PFSK-1 (cell line): ENCODE data around the gene CASP9.

Source experiments
- FOXP2 ChIP-seq: optimal IDR thresholded peaks from 2 replicates; pipeline ENCODE3; 2011; ENCODE audit warnings: borderline replicate concordance, control low read depth, inconsistent platforms; ENCODE audit not compliant: insufficient read depth; ENCODE audit errors: extremely low read length, extremely low read depth
- POLR2AphosphoS5 ChIP-seq: IDR thresholded peaks from 2 replicates; pipeline ENCODE4 v1.6.1; 2012; ENCODE audit warnings: low read depth, mild to moderate bottlenecking, control low read depth, low read length, moderate library complexity
- SIN3A ChIP-seq: IDR thresholded peaks from 2 replicates; pipeline ENCODE4 v1.6.1; 2012; ENCODE audit warnings: mild to moderate bottlenecking, low read length, moderate library complexity, borderline replicate concordance; ENCODE audit not compliant: insufficient read depth
- TAF1 ChIP-seq: IDR thresholded peaks from 2 replicates; pipeline ENCODE4 v1.6.1; 2012; ENCODE audit warnings: low read length, control low read depth, borderline replicate concordance; ENCODE audit not compliant: insufficient read depth
- TF ChIP-seq, protein P1 (sequence below), 2 experiments: IDR thresholded peaks; 2 replicates each; pipeline versions ENCODE4 v1.6.1 to v1.8.0; 2011 to 2012; ENCODE audit warnings: low read depth in 2 of 2, low read length in 2 of 2, control low read depth in 1 of 2, inconsistent platforms in 1 of 2, mild to moderate bottlenecking in 1 of 2, moderate library complexity in 1 of 2; ENCODE audit not compliant: insufficient read depth in 1 of 2

The CASP9 gene

DNA sequence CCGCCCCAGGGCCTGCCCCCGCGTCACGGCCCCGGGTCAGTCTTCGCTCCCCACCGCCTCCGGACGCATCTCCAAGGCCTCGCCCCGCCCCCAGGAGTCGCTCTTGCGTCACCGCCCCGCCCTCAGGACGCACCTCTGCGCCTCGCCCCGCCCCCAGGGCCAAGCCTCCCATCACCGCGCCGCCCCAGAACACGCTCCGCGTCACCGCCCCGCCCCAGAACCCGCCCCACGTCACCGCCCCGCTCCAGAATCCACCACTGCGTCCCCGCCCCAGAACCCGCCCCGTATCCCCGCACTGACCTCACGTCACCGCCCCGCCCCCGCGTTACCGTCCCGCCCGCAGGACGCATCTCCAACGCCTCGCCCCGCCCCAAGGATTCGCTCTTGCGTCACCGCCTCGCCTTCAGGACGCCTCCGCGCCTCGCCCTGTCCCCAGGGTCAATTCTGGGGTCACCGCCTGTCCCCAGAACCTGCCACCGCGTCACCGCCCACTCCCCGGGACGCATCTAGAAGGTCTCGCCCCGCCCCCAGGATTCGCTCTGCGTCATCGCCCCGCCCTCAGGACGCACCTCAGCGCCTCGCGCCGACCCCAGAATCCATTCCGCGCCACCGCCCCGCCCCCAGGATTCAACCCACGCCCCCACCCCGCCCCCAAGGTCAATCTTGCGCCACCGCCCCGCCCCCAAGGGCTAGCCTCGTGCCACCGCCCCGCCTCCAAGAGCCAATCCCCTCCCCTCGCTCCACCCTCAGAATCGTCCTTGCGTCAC, 451 bp upstream of the CASP9 start:
- TF ChIP-seq TAF1 (no peak), FOXP2 (peak; percentile 47)

DNA sequence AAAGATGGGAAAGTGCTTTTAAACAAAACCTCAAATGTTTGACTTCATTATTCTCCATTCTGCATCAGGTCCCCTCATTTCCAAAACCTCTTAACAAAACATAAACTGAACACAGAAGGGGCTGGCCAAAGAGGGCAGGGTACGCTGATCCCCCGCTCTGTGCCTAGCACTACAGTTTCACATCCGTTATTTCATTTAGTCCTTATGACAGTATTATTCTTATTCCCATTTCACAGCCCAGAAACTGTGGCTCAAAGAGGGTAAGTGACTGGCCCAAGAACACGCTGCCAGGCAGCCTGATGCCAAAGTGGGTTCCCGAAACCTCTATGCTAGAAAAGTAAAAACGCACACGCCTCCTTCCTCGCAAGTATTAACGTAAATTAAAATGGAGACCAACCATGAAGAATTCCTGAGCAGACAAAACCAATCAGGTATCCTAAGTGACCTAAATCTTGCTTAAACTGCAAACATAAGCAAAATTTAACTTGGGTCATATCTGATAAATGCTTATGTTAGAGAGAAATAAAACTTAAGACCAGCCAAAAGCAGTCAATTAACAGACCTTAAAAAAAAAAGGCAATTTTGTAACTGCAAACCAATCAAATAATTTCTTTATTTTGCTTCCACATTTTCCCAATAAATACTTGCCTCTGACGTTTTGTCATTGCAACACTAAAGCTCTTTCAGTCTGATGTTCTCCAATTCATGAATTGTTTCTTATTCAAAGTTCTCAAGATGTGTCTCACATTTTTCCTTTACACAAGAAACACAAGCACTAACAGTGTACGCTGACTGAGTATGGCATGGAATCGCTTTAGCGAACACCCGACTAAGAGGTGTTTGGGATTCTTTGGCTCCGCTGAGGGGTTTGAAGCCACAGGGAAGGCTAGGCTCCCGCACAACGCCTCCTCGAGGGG, 653 bp downstream of the CASP9 start:
- no peak for TF ChIP-seq TAF1
- TF ChIP-seq POLR2AphosphoS5: no peak

DNA sequence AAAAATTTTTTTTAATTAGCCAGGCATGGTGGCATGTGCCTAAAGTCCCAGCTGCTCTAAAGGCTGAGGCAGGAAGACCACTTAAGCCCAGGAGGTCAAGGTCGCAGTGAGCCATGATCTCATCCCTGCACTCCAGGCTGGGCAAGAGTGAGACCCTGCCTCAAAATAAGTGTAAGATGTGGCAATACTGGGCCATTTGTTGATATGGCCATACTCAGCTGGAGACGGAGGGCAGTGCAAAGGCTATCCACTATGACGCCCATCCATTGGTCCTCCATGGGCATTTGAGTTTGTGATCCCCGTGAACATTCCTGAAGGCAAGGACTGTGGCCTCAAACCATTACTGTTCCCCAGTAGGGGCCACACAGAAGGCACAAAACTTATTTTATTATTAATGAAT, 1.5 kb downstream of the CASP9 start:
- TF ChIP-seq, protein P1, sequence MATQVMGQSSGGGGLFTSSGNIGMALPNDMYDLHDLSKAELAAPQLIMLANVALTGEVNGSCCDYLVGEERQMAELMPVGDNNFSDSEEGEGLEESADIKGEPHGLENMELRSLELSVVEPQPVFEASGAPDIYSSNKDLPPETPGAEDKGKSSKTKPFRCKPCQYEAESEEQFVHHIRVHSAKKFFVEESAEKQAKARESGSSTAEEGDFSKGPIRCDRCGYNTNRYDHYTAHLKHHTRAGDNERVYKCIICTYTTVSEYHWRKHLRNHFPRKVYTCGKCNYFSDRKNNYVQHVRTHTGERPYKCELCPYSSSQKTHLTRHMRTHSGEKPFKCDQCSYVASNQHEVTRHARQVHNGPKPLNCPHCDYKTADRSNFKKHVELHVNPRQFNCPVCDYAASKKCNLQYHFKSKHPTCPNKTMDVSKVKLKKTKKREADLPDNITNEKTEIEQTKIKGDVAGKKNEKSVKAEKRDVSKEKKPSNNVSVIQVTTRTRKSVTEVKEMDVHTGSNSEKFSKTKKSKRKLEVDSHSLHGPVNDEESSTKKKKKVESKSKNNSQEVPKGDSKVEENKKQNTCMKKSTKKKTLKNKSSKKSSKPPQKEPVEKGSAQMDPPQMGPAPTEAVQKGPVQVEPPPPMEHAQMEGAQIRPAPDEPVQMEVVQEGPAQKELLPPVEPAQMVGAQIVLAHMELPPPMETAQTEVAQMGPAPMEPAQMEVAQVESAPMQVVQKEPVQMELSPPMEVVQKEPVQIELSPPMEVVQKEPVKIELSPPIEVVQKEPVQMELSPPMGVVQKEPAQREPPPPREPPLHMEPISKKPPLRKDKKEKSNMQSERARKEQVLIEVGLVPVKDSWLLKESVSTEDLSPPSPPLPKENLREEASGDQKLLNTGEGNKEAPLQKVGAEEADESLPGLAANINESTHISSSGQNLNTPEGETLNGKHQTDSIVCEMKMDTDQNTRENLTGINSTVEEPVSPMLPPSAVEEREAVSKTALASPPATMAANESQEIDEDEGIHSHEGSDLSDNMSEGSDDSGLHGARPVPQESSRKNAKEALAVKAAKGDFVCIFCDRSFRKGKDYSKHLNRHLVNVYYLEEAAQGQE (IDR thresholded peaks at IDR 0.05; ENCODE audit: insufficient read depth in 1 of 2, low read depth in 2 of 2, low read length in 2 of 2): no peak
- no peak for TF ChIP-seq TAF1
- no peak for TF ChIP-seq SIN3A
- no peak for TF ChIP-seq POLR2AphosphoS5
- TF ChIP-seq FOXP2: no peak

DNA sequence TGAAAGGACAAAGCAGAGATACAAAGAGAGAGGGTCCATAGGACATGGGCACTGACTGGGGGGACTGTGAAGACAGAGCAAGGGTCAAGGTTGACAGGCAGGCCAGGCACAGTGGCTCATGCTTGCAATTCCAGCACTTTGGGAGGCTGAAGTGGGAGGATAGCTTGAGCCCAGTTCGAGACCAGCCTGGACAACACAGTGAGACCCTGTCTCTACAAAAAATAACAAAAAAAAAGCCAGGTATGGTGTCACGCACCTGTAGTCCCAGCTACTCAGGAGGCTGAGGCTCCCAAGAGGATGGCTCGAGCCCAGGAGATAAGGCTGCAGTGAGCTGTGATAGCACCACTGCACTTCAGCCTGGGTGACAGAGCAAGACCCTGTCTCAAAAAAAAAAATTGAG, 4.4 kb downstream of the CASP9 start:
- TF ChIP-seq SIN3A (no peak), TAF1 (no peak), FOXP2 (no peak), POLR2AphosphoS5 (no peak)
- TF ChIP-seq, protein P1 (IDR thresholded peaks at IDR 0.05; ENCODE audit: insufficient read depth in 1 of 2, low read depth in 2 of 2, low read length in 2 of 2): no peak

DNA sequence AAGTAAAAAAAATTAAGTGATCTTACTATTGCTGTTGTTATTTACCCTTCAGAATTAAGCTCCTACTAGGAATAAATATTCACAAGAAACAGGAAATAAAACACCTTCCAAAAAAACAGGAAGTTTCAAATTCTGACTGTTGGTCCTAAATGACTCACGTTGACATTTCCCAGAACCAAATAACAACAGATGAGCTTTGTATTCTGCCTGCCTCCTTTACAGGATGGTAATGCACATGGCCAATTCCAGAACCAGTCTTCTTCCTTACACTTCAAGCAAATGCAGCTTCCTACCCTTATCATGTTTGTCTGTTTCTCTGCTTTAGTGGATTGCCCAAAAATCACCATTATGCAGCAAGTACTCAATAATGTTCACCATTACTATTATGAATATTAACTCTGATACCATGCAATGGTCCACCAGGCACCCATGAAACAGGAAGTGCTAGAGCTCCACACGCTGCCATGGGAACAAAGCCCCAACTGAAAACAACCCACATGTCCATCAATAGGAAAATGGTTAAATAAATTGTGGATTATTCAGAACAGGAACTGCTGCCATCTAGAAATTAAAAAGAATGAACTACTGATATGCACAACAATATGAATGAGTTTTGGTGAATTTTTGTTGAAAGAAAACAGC, 8.9 kb downstream of the CASP9 start:
- TF ChIP-seq, protein P1 (IDR thresholded peaks at IDR 0.05; ENCODE audit: insufficient read depth in 1 of 2, low read depth in 2 of 2, low read length in 2 of 2): no peak
- TF ChIP-seq FOXP2: no peak
- TF ChIP-seq POLR2AphosphoS5: no peak
- TF ChIP-seq SIN3A: no peak
- TF ChIP-seq TAF1: no peak
